KMS-11 (cell line): Measurements from ENCODE around the gene HECW1.

Source experiments
- H2AFZ ChIP-seq: fragments of 200-600 bp; sonication (generic); 2 replicates; pipeline ENCODE4 v1.6.1; 2016; ENCODE audit warnings: antibody characterized with exemption, mixed run types, low read depth
- H3K27ac ChIP-seq: fragments of 200-600 bp; sonication (generic); 2 replicates; pipeline ENCODE4 v1.6.1; 2016; ENCODE audit warnings: mild to moderate bottlenecking, mixed run types
- H3K27me3 ChIP-seq: fragments of 200-600 bp; sonication (generic); 2 replicates; pipeline ENCODE4 v1.6.1; 2017; ENCODE audit warnings: mild to moderate bottlenecking, low read depth, mixed run types, moderate library complexity; ENCODE audit not compliant: insufficient read depth
- H3K36me3 ChIP-seq: fragments of 200-600 bp; sonication (generic); 2 replicates; pipeline ENCODE4 v1.6.1; 2017; ENCODE audit warnings: mild to moderate bottlenecking, mixed run types; ENCODE audit not compliant: insufficient read depth
- H3K4me1 ChIP-seq: fragments of 200-600 bp; sonication (generic); 2 replicates; pipeline ENCODE4 v1.6.1; 2016; ENCODE audit warnings: mild to moderate bottlenecking, low read depth, mixed run types; ENCODE audit not compliant: poor library complexity, severe bottlenecking
- H3K4me2 ChIP-seq: fragments of 200-600 bp; sonication (generic); 2 replicates; pipeline ENCODE4 v1.7.0; 2016; ENCODE audit warnings: mild to moderate bottlenecking, mixed run types
- H3K4me3 ChIP-seq: fragments of 200-600 bp; sonication (generic); IDR thresholded peaks from 2 replicates; pipeline ENCODE4 v1.6.1; 2017; ENCODE audit warnings: low read depth, low read length, mixed read lengths; ENCODE audit not compliant: insufficient read depth
- H3K79me2 ChIP-seq: fragments of 200-600 bp; sonication (generic); 2 replicates; pipeline ENCODE4 v1.6.1; 2016; ENCODE audit warnings: low read depth, mixed run types; ENCODE audit not compliant: insufficient read depth
- H3K9ac ChIP-seq: fragments of 200-600 bp; sonication (generic); 2 replicates; pipeline ENCODE4 v1.6.1; 2016; ENCODE audit warnings: mild to moderate bottlenecking, mixed run types
- H4K20me1 ChIP-seq: fragments of 200-600 bp; sonication (generic); 2 replicates; pipeline ENCODE4 v1.6.1; 2016; ENCODE audit warnings: mild to moderate bottlenecking, mixed run types; ENCODE audit not compliant: insufficient read depth
- CTCF ChIP-seq: fragments of 200-600 bp; sonication (generic); conservative IDR thresholded peaks from 2 replicates; pipeline ENCODE4 v1.6.1; 2017; ENCODE audit warnings: low read depth, mild to moderate bottlenecking, antibody characterized with exemption, low read length, moderate library complexity, mixed read lengths

Gene HECW1

GRCh38 chr7:43588477-43589132 is 476.2 kb downstream of the HECW1 start:
- no peak overlapping the region for H2AFZ ChIP-seq
- no peak for TF ChIP-seq CTCF
- peaks cover 23% of the 10 kb centered on the region for H4K20me1 ChIP-seq
- no peak overlapping the region for H3K4me3 ChIP-seq
- H3K9ac ChIP-seq = peak overlapping the region; percentile 91; the same call in 1 of the 2 replicates
- H3K36me3 ChIP-seq = no peaks in the 10 kb centered on the region
- H3K4me1 ChIP-seq = peaks cover 82% of the 10 kb centered on the region
- H3K4me2 ChIP-seq = peak overlapping the region; percentile 69
- H3K79me2 ChIP-seq = peaks cover 98% of the 10 kb centered on the region
- no peaks in the 10 kb centered on the region for H3K27me3 ChIP-seq
- peak overlapping the region; percentile 93; the same call in 1 of the 2 replicates for H3K27ac ChIP-seq

GRCh38 chr7:43589133-43589478 is 476.7 kb downstream of the HECW1 start:
- H3K4me3 ChIP-seq = no peak overlapping the region
- no peak for TF ChIP-seq CTCF
- H3K4me2 ChIP-seq = peak overlapping the region; percentile 69
- H3K36me3 ChIP-seq = no peaks in the 10 kb centered on the region
- peak overlapping the region; percentile 91; the same call in 1 of the 2 replicates for H3K9ac ChIP-seq
- peak overlapping the region; percentile 93; the same call in 1 of the 2 replicates for H3K27ac ChIP-seq
- H3K4me1 ChIP-seq = peaks cover 87% of the 10 kb centered on the region
- H3K79me2 ChIP-seq = peaks cover 98% of the 10 kb centered on the region
- no peaks in the 10 kb centered on the region for H3K27me3 ChIP-seq
- peaks cover 28% of the 10 kb centered on the region for H4K20me1 ChIP-seq
- no peak overlapping the region for H2AFZ ChIP-seq

DNA sequence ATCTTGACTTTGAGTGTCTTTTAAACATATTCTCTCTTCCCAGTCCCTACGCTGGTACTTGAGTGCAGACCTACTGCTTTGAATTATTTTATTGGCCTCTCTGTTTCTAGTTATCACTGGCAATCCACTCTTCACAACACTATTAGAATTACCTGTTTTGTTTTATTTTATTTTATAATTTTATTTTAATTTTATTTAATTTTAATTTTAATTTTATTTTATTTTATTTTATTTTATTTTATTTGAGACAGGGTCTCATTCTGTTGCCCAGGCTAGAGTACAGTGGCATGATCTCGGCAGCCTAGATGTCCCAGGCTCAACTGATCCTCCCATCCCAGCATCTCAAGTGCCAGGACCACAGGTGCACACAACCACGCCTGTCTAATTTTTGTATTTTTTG is 477.3 kb downstream of the HECW1 start:
- no peak overlapping the region for H3K9ac ChIP-seq
- peak overlapping the region; percentile 93; the same call in 1 of the 2 replicates for H3K27ac ChIP-seq
- no peak for TF ChIP-seq CTCF
- no peak overlapping the region for H3K4me3 ChIP-seq
- peaks cover 93% of the 10 kb centered on the region for H3K4me1 ChIP-seq
- H3K36me3 ChIP-seq = no peaks in the 10 kb centered on the region
- H3K79me2 ChIP-seq = peaks cover 98% of the 10 kb centered on the region
- H3K27me3 ChIP-seq = no peaks in the 10 kb centered on the region
- peak overlapping the region; percentile 69 for H3K4me2 ChIP-seq
- no peak overlapping the region for H2AFZ ChIP-seq
- H4K20me1 ChIP-seq = peaks cover 34% of the 10 kb centered on the region

- H3K9ac ChIP-seq = no peak overlapping the region; the same call in 1 of the 2 replicates
- peaks cover 47% of the 10 kb centered on the region for H4K20me1 ChIP-seq
- peaks cover 98% of the 10 kb centered on the region for H3K4me1 ChIP-seq
- H3K36me3 ChIP-seq = no peaks in the 10 kb centered on the region
- H2AFZ ChIP-seq = no peak overlapping the region
- H3K79me2 ChIP-seq = peaks cover 98% of the 10 kb centered on the region
- no peak for TF ChIP-seq CTCF
- no peak overlapping the region for H3K4me3 ChIP-seq
- peak overlapping the region; percentile 36 for H3K27ac ChIP-seq
- H3K4me2 ChIP-seq = peak overlapping the region; percentile 64
- H3K27me3 ChIP-seq = no peaks in the 10 kb centered on the region
Measured at GRCh38 chr7:43590862-43591557, 478.6 kb downstream of the HECW1 start.
